HEK293 (cell line): Measurements from ENCODE around the gene HDAC2.

Experiments used
- BCL11A ChIP-seq: fragments of 450-650 bp; formaldehyde crosslinking; IDR thresholded peaks from 2 replicates; pipeline ENCODE4 v1.5.1; 2016; ENCODE audit warnings: low read depth, missing biosample characterization, missing genetic modification characterization
- GLIS2 ChIP-seq: fragments of 450-650 bp; formaldehyde crosslinking; IDR thresholded peaks from 2 replicates; pipeline ENCODE4 v1.5.1; 2016; ENCODE audit warnings: missing biosample characterization, missing genetic modification characterization
- TRIM28 ChIP-seq: IDR thresholded peaks from 2 replicates; pipeline ENCODE4 v1.6.1; 2011; ENCODE audit warnings: low read length, control low read depth, borderline replicate concordance
- YY1 ChIP-seq: fragments of 450-650 bp; formaldehyde crosslinking; IDR thresholded peaks from 2 replicates; pipeline ENCODE4 v1.5.1; 2018; ENCODE audit warnings: missing biosample characterization, missing genetic modification characterization
- ZNF274 ChIP-seq, 2 experiments: fragments of 200-500 bp in 1 of 2; fragments of 450-650 bp in 1 of 2; sonication (Bioruptor generic) in 1 of 2; formaldehyde crosslinking in 1 of 2; IDR thresholded peaks; 2 replicates each; pipeline versions ENCODE4 v1.5.1 to v1.6.1; 2014 to 2016; ENCODE audit warnings: borderline replicate concordance in 1 of 2, inconsistent platforms in 1 of 2, low read length in 1 of 2, missing biosample characterization in 1 of 2, missing genetic modification characterization in 1 of 2
- ZNF610 ChIP-seq: fragments of 450-650 bp; formaldehyde crosslinking; IDR thresholded peaks from 2 replicates; pipeline ENCODE4 v1.5.1; 2016; ENCODE audit warnings: missing biosample characterization, missing genetic modification characterization, borderline replicate concordance
- ZNF791 ChIP-seq: fragments of 450-650 bp; formaldehyde crosslinking; IDR thresholded peaks from 2 replicates; pipeline ENCODE4 v1.5.1; 2016; ENCODE audit warnings: missing biosample characterization, missing genetic modification characterization
- TF ChIP-seq, protein P1 (sequence below): fragments of 450-650 bp; formaldehyde crosslinking; IDR thresholded peaks from 2 replicates; pipeline ENCODE4 v1.5.1; 2016; ENCODE audit warnings: missing biosample characterization, missing genetic modification characterization
- TF ChIP-seq, protein P2 (sequence below): fragments of 450-650 bp; formaldehyde crosslinking; IDR thresholded peaks from 2 replicates; pipeline ENCODE4 v1.5.1; 2016; ENCODE audit warnings: missing biosample characterization, missing genetic modification characterization
- TF ChIP-seq, protein P3 (sequence below): fragments of 450-650 bp; formaldehyde crosslinking; IDR thresholded peaks from 2 replicates; pipeline ENCODE4 v1.5.1; 2016; ENCODE audit warnings: missing biosample characterization, missing genetic modification characterization
- TF ChIP-seq, protein P4 (sequence below): fragments of 450-650 bp; formaldehyde crosslinking; IDR thresholded peaks from 2 replicates; pipeline ENCODE4 v1.5.1; 2016; ENCODE audit warnings: missing biosample characterization, missing genetic modification characterization, low read depth

DNA sequence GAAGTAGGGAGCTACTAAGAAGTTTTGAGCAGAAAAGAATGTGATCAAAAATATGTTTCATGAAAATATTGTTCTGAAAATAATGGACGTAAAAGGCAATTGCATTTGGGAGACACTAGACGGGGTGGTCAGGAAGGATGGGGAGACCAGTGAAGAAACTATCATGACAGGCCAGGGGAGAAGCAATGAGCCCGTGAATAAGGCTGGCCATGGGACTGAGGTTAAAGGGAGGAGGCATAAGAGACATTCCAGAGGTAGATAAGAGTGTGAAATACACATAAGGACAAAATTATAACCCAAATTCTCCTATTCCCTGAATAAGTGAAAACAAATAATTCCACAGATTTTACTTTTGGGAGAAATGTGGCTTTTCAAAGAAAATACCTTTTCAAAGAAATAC, 62.1 kb downstream of the HDAC2 start:
- TF ChIP-seq BCL11A (tag by site-specific recombination), result no peak
- TF ChIP-seq, protein P1, sequence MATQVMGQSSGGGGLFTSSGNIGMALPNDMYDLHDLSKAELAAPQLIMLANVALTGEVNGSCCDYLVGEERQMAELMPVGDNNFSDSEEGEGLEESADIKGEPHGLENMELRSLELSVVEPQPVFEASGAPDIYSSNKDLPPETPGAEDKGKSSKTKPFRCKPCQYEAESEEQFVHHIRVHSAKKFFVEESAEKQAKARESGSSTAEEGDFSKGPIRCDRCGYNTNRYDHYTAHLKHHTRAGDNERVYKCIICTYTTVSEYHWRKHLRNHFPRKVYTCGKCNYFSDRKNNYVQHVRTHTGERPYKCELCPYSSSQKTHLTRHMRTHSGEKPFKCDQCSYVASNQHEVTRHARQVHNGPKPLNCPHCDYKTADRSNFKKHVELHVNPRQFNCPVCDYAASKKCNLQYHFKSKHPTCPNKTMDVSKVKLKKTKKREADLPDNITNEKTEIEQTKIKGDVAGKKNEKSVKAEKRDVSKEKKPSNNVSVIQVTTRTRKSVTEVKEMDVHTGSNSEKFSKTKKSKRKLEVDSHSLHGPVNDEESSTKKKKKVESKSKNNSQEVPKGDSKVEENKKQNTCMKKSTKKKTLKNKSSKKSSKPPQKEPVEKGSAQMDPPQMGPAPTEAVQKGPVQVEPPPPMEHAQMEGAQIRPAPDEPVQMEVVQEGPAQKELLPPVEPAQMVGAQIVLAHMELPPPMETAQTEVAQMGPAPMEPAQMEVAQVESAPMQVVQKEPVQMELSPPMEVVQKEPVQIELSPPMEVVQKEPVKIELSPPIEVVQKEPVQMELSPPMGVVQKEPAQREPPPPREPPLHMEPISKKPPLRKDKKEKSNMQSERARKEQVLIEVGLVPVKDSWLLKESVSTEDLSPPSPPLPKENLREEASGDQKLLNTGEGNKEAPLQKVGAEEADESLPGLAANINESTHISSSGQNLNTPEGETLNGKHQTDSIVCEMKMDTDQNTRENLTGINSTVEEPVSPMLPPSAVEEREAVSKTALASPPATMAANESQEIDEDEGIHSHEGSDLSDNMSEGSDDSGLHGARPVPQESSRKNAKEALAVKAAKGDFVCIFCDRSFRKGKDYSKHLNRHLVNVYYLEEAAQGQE, result no peak
- TF ChIP-seq ZNF610 (tag by site-specific recombination), result no peak
- no peak for TF ChIP-seq TRIM28
- no peak for TF ChIP-seq YY1
- TF ChIP-seq ZNF274 (IDR thresholded peaks at IDR 0.05; ENCODE audit: low read length), result no peak
- no peak for TF ChIP-seq ZNF274 (tag by site-specific recombination; IDR thresholded peaks at IDR 0.05; ENCODE audit: borderline replicate concordance)
- TF ChIP-seq, protein P2, sequence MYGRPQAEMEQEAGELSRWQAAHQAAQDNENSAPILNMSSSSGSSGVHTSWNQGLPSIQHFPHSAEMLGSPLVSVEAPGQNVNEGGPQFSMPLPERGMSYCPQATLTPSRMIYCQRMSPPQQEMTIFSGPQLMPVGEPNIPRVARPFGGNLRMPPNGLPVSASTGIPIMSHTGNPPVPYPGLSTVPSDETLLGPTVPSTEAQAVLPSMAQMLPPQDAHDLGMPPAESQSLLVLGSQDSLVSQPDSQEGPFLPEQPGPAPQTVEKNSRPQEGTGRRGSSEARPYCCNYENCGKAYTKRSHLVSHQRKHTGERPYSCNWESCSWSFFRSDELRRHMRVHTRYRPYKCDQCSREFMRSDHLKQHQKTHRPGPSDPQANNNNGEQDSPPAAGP (tag by site-specific recombination), result no peak
- TF ChIP-seq, protein P3, sequence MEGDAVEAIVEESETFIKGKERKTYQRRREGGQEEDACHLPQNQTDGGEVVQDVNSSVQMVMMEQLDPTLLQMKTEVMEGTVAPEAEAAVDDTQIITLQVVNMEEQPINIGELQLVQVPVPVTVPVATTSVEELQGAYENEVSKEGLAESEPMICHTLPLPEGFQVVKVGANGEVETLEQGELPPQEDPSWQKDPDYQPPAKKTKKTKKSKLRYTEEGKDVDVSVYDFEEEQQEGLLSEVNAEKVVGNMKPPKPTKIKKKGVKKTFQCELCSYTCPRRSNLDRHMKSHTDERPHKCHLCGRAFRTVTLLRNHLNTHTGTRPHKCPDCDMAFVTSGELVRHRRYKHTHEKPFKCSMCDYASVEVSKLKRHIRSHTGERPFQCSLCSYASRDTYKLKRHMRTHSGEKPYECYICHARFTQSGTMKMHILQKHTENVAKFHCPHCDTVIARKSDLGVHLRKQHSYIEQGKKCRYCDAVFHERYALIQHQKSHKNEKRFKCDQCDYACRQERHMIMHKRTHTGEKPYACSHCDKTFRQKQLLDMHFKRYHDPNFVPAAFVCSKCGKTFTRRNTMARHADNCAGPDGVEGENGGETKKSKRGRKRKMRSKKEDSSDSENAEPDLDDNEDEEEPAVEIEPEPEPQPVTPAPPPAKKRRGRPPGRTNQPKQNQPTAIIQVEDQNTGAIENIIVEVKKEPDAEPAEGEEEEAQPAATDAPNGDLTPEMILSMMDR (tag by site-specific recombination), result no peak
- TF ChIP-seq, protein P4, sequence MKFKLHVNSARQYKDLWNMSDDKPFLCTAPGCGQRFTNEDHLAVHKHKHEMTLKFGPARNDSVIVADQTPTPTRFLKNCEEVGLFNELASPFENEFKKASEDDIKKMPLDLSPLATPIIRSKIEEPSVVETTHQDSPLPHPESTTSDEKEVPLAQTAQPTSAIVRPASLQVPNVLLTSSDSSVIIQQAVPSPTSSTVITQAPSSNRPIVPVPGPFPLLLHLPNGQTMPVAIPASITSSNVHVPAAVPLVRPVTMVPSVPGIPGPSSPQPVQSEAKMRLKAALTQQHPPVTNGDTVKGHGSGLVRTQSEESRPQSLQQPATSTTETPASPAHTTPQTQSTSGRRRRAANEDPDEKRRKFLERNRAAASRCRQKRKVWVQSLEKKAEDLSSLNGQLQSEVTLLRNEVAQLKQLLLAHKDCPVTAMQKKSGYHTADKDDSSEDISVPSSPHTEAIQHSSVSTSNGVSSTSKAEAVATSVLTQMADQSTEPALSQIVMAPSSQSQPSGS, result no peak
- no peak for TF ChIP-seq GLIS2 (tag by site-specific recombination)
- no peak for TF ChIP-seq ZNF791 (tag by site-specific recombination)
